ENCODE measurements around the gene SPG7.
"Not testable (repeated sequence)": the region's sequence is repeated elsewhere in the genome, so short reads cannot be mapped to it uniquely, and the experiment has no call there.

DNA sequence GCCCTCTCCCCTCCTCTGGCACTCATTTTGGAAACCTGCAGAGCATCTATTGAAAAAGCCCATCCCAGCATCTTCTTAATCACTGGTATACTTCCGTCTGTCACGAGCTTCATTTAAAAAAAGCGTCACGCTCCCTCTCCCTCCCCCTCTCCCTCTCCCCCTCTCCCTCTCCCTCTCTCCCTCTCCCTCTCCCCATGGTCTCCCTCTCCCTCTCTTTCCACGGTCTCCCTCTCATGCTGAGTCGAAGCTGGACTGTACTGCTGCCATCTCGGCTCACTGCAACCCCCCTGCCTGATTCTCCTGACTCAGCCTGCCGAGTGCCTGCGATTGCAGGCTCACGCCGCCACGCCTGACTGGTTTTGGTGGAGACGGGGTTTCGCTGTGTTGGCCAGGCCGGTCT lies 46.3 kb upstream of the SPG7 start:
- TF ChIP-seq, protein P1, sequence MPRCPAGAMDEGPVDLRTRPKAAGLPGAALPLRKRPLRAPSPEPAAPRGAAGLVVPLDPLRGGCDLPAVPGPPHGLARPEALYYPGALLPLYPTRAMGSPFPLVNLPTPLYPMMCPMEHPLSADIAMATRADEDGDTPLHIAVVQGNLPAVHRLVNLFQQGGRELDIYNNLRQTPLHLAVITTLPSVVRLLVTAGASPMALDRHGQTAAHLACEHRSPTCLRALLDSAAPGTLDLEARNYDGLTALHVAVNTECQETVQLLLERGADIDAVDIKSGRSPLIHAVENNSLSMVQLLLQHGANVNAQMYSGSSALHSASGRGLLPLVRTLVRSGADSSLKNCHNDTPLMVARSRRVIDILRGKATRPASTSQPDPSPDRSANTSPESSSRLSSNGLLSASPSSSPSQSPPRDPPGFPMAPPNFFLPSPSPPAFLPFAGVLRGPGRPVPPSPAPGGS (IDR thresholded peaks at IDR 0.05), result not testable (repeated sequence)
- TF ChIP-seq RFX5 (IDR thresholded peaks at IDR 0.05); CHD2 (IDR thresholded peaks at IDR 0.05; ENCODE audit: low read length, partially characterized antibody): not testable (repeated sequence)
